DND-41 (cell line): Measurements from ENCODE around the gene TNFSF15.

Source experiments
- EZH2 ChIP-seq: IDR thresholded peaks from 3 replicates; pipeline ENCODE4 v1.6.1; 2012; ENCODE audit warnings: borderline replicate concordance, low read depth, mild to moderate bottlenecking, moderate library complexity, low read length, inconsistent platforms; ENCODE audit not compliant: severe bottlenecking
- TF ChIP-seq, protein P1 (sequence below): IDR thresholded peaks from 2 replicates; pipeline ENCODE4 v1.5.1; 2012; ENCODE audit warnings: borderline replicate concordance, low read length, moderate library complexity, mild to moderate bottlenecking; ENCODE audit not compliant: poor library complexity, severe bottlenecking; ENCODE audit errors: extremely low read depth

DNA sequence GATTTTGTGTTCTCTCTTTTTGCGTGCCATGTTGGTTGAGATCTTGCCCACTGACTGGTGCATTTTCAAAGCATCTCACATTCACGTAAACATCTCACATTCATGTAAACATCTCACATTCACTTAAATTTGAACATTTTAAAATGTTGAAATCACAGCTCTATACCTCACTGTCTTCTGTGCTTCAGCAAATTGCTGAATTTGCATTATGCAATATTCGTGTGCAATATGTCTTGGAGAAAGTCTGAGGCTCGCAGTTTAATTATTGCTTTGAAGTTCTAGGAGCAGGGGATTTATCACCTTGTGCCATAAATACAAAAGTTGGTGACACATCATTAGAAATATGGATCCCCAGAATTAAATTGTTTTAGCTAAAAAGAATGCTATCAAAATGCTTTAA, 42.6 kb downstream of the TNFSF15 start:
- TF ChIP-seq, protein P1, sequence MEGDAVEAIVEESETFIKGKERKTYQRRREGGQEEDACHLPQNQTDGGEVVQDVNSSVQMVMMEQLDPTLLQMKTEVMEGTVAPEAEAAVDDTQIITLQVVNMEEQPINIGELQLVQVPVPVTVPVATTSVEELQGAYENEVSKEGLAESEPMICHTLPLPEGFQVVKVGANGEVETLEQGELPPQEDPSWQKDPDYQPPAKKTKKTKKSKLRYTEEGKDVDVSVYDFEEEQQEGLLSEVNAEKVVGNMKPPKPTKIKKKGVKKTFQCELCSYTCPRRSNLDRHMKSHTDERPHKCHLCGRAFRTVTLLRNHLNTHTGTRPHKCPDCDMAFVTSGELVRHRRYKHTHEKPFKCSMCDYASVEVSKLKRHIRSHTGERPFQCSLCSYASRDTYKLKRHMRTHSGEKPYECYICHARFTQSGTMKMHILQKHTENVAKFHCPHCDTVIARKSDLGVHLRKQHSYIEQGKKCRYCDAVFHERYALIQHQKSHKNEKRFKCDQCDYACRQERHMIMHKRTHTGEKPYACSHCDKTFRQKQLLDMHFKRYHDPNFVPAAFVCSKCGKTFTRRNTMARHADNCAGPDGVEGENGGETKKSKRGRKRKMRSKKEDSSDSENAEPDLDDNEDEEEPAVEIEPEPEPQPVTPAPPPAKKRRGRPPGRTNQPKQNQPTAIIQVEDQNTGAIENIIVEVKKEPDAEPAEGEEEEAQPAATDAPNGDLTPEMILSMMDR = no peak
- no peak for TF ChIP-seq EZH2
